ENCODE results near the gene RGMA.

RGMA gene

GRCh38 chr15:93018574-93018973 lies 70.4 kb downstream of the RGMA start:
- H3K4me3 ChIP-seq (ENCODE audit: low read depth, low read length), result no peak overlapping the region
- TF ChIP-seq CTCF (IDR thresholded peaks at IDR 0.05; ENCODE audit: low read depth, low read length), result no peak

- no peak overlapping the region for H3K4me3 ChIP-seq (ENCODE audit: low read depth, low read length)
- TF ChIP-seq CTCF (IDR thresholded peaks at IDR 0.05; ENCODE audit: low read depth, low read length), result no peak
Measured at GRCh38 chr15:93017526-93017925, 71.5 kb downstream of the RGMA start.

GRCh38 chr15:93012786-93013185 lies 76.2 kb downstream of the RGMA start:
- TF ChIP-seq CTCF (IDR thresholded peaks at IDR 0.05; ENCODE audit: low read depth, low read length), result no peak

GRCh38 chr15:93007994-93008393 lies 81.0 kb downstream of the RGMA start:
- no peak for TF ChIP-seq CTCF (IDR thresholded peaks at IDR 0.05; ENCODE audit: low read depth, low read length)
- H3K4me3 ChIP-seq (ENCODE audit: low read depth, low read length), result no peak overlapping the region

More at GRCh38 chr15:93012786-93013185, 76.2 kb downstream of the RGMA start:
- H3K4me3 ChIP-seq (ENCODE audit: low read depth, low read length), result no peak overlapping the region

- no peak for TF ChIP-seq CTCF (IDR thresholded peaks at IDR 0.05; ENCODE audit: low read depth, low read length)
Measured at GRCh38 chr15:93005133-93005532, 83.9 kb downstream of the RGMA start.

GRCh38 chr15:93001881-93002280 lies 87.1 kb downstream of the RGMA start:
- no peak overlapping the region for H3K4me3 ChIP-seq (ENCODE audit: low read depth, low read length)
- no peak for TF ChIP-seq CTCF (IDR thresholded peaks at IDR 0.05; ENCODE audit: low read depth, low read length)

More at GRCh38 chr15:93005133-93005532, 83.9 kb downstream of the RGMA start:
- H3K4me3 ChIP-seq (ENCODE audit: low read depth, low read length), result no peak overlapping the region

GRCh38 chr15:93001156-93001555 lies 87.9 kb downstream of the RGMA start:
- no peak for TF ChIP-seq CTCF (IDR thresholded peaks at IDR 0.05; ENCODE audit: low read depth, low read length)
- H3K4me3 ChIP-seq (ENCODE audit: low read depth, low read length), result no peak overlapping the region

Measured in WI38 (cell line).